HEK293 (cell line): Measurements from ENCODE around the gene IREB2.

Experiments used
- FEZF1 ChIP-seq: fragments of 450-650 bp; formaldehyde crosslinking; IDR thresholded peaks from 2 replicates; pipeline ENCODE4 v1.5.1; 2016; ENCODE audit warnings: missing biosample characterization, missing genetic modification characterization
- INSM2 ChIP-seq: fragments of 450-650 bp; formaldehyde crosslinking; IDR thresholded peaks from 2 replicates; pipeline ENCODE4 v1.5.1; 2016; ENCODE audit warnings: missing biosample characterization, missing genetic modification characterization
- PRDM1 ChIP-seq: fragments of 450-650 bp; formaldehyde crosslinking; IDR thresholded peaks from 2 replicates; pipeline ENCODE4; 2016; ENCODE audit warnings: missing biosample characterization, missing genetic modification characterization
- TSHZ1 ChIP-seq: fragments of 450-650 bp; formaldehyde crosslinking; IDR thresholded peaks from 2 replicates; pipeline ENCODE4 v1.5.1; 2016; ENCODE audit warnings: missing biosample characterization, missing genetic modification characterization, borderline replicate concordance
- ZNF132 ChIP-seq: fragments of 450-650 bp; formaldehyde crosslinking; IDR thresholded peaks from 2 replicates; pipeline ENCODE4 v1.5.1; 2017; ENCODE audit warnings: missing biosample characterization, missing genetic modification characterization, borderline replicate concordance
- ZNF148 ChIP-seq: fragments of 450-650 bp; formaldehyde crosslinking; IDR thresholded peaks from 2 replicates; pipeline ENCODE4 v1.5.0; 2017; ENCODE audit warnings: missing biosample characterization, missing genetic modification characterization, borderline replicate concordance
- ZNF169 ChIP-seq: fragments of 450-650 bp; formaldehyde crosslinking; IDR thresholded peaks from 2 replicates; pipeline ENCODE4 v1.5.1; 2016; ENCODE audit warnings: missing biosample characterization, missing genetic modification characterization
- ZNF174 ChIP-seq: fragments of 450-650 bp; formaldehyde crosslinking; IDR thresholded peaks from 2 replicates; pipeline ENCODE4 v1.5.0; 2017; ENCODE audit warnings: missing biosample characterization, mild to moderate bottlenecking, missing genetic modification characterization
- ZNF202 ChIP-seq: fragments of 450-650 bp; formaldehyde crosslinking; IDR thresholded peaks from 2 replicates; pipeline ENCODE4 v1.5.1; 2016; ENCODE audit warnings: missing biosample characterization, missing genetic modification characterization, borderline replicate concordance
- ZNF221 ChIP-seq: fragments of 450-650 bp; formaldehyde crosslinking; IDR thresholded peaks from 2 replicates; pipeline ENCODE4 v1.5.1; 2017; ENCODE audit warnings: missing biosample characterization, missing genetic modification characterization, borderline replicate concordance
- ZNF292 ChIP-seq: fragments of 450-650 bp; formaldehyde crosslinking; IDR thresholded peaks from 2 replicates; pipeline ENCODE4 v1.5.1; 2016; ENCODE audit warnings: low read depth, missing biosample characterization, missing genetic modification characterization, borderline replicate concordance
- ZNF404 ChIP-seq: fragments of 450-650 bp; formaldehyde crosslinking; IDR thresholded peaks from 2 replicates; pipeline ENCODE4 v1.5.1; 2017; ENCODE audit warnings: missing biosample characterization, missing genetic modification characterization
- ZNF426 ChIP-seq: fragments of 450-650 bp; formaldehyde crosslinking; IDR thresholded peaks from 2 replicates; pipeline ENCODE4 v1.5.1; 2017; ENCODE audit warnings: missing biosample characterization, missing genetic modification characterization, mild to moderate bottlenecking, inconsistent platforms, moderate library complexity
- ZNF544 ChIP-seq: fragments of 450-650 bp; formaldehyde crosslinking; IDR thresholded peaks from 2 replicates; pipeline ENCODE4 v1.5.0; 2017; ENCODE audit warnings: missing biosample characterization, missing genetic modification characterization
- ZNF571 ChIP-seq: fragments of 450-650 bp; formaldehyde crosslinking; IDR thresholded peaks from 2 replicates; pipeline ENCODE4 v1.5.0; 2017; ENCODE audit warnings: missing biosample characterization, missing genetic modification characterization
- ZNF639 ChIP-seq: fragments of 450-650 bp; formaldehyde crosslinking; IDR thresholded peaks from 2 replicates; pipeline ENCODE4 v1.5.1; 2016; ENCODE audit warnings: missing biosample characterization, missing genetic modification characterization
- ZNF747 ChIP-seq: fragments of 450-650 bp; formaldehyde crosslinking; IDR thresholded peaks from 2 replicates; pipeline ENCODE4 v1.5.1; 2016; ENCODE audit warnings: missing biosample characterization, missing genetic modification characterization
- ZNF792 ChIP-seq: fragments of 450-650 bp; formaldehyde crosslinking; IDR thresholded peaks from 2 replicates; pipeline ENCODE4 v1.5.1; 2016; ENCODE audit warnings: missing biosample characterization, missing genetic modification characterization
- TF ChIP-seq, protein P1 (sequence below): fragments of 450-650 bp; formaldehyde crosslinking; IDR thresholded peaks from 2 replicates; pipeline ENCODE4 v1.5.1; 2016; ENCODE audit warnings: missing biosample characterization, missing genetic modification characterization
- TF ChIP-seq, protein P2 (sequence below): fragments of 450-650 bp; formaldehyde crosslinking; IDR thresholded peaks from 2 replicates; pipeline ENCODE4 v1.5.1; 2016; ENCODE audit warnings: missing biosample characterization, missing genetic modification characterization
- TF ChIP-seq, protein P3 (sequence below): fragments of 450-650 bp; formaldehyde crosslinking; IDR thresholded peaks from 2 replicates; pipeline ENCODE4 v1.5.1; 2017; ENCODE audit warnings: missing biosample characterization, missing genetic modification characterization
- TF ChIP-seq, protein P4 (sequence below): fragments of 450-650 bp; formaldehyde crosslinking; IDR thresholded peaks from 2 replicates; pipeline ENCODE4 v1.5.1; 2016; ENCODE audit warnings: missing biosample characterization, missing genetic modification characterization
- TF ChIP-seq, protein P5 (sequence below): fragments of 450-650 bp; formaldehyde crosslinking; optimal IDR thresholded peaks from 2 replicates; pipeline ENCODE3; 2016; ENCODE audit warnings: missing biosample characterization, mild to moderate bottlenecking, missing genetic modification characterization

IREB2 gene

DNA sequence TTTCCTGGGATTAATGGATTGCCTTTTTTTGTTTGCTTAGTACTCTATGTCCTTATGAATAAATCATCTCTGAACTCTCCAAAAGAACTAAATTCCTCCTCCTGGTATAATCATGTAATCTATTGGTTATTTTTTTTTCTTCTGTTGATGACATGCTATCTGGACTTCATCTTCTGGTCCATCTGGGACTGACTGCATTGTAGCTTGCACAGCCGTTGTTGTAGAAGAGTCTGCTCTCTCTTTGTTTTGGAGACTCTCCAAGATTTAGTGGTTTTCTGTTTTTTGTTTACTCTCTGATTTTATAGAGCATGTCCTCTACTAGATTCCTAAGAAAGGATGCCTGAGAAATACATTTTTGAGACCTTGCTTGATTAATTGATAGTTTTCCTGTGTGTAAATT is 19.1 kb downstream of the IREB2 start (continued):
- TF ChIP-seq, protein P1, sequence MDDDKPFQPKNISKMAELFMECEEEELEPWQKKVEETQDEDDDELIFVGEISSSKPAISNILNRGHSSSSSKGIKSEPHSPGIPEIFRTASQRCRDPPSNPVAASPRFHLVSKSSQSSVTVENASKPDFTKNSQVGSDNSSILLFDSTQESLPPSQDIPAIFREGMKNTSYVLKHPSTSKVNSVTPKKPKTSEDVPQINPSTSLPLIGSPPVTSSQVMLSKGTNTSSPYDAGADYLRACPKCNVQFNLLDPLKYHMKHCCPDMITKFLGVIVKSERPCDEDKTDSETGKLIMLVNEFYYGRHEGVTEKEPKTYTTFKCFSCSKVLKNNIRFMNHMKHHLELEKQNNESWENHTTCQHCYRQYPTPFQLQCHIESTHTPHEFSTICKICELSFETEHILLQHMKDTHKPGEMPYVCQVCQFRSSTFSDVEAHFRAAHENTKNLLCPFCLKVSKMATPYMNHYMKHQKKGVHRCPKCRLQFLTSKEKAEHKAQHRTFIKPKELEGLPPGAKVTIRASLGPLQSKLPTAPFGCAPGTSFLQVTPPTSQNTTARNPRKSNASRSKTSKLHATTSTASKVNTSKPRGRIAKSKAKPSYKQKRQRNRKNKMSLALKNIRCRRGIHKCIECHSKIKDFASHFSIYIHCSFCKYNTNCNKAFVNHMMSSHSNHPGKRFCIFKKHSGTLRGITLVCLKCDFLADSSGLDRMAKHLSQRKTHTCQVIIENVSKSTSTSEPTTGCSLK (tag by site-specific recombination), result no peak
- TF ChIP-seq FEZF1 (peak; percentile 74), PRDM1 (tag by site-specific recombination) (no peak), ZNF639 (tag by site-specific recombination) (no peak), ZNF747 (tag by site-specific recombination) (no peak), ZNF202 (tag by site-specific recombination) (no peak), ZNF174 (tag by site-specific recombination) (no peak), INSM2 (tag by site-specific recombination) (peak; percentile 51; the same call in 1 of the 2 replicates), ZNF292 (no peak), ZNF404 (tag by site-specific recombination) (no peak), ZNF221 (no peak), ZNF426 (no peak), TSHZ1 (tag by site-specific recombination) (0 out of 2 replicates have a peak, but pooled peaks have one; percentile 27), ZNF792 (no peak), ZNF169 (tag by site-specific recombination) (no peak), ZNF148 (no peak), ZNF571 (tag by site-specific recombination) (no peak), ZNF132 (tag by site-specific recombination) (no peak), ZNF544 (tag by site-specific recombination) (no peak)
- TF ChIP-seq, protein P2, sequence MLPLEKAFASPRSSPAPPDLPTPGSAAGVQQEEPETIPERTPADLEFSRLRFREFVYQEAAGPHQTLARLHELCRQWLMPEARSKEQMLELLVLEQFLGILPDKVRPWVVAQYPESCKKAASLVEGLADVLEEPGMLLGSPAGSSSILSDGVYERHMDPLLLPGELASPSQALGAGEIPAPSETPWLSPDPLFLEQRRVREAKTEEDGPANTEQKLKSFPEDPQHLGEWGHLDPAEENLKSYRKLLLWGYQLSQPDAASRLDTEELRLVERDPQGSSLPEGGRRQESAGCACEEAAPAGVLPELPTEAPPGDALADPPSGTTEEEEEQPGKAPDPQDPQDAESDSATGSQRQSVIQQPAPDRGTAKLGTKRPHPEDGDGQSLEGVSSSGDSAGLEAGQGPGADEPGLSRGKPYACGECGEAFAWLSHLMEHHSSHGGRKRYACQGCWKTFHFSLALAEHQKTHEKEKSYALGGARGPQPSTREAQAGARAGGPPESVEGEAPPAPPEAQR (tag by site-specific recombination), result no peak
- TF ChIP-seq, protein P3, sequence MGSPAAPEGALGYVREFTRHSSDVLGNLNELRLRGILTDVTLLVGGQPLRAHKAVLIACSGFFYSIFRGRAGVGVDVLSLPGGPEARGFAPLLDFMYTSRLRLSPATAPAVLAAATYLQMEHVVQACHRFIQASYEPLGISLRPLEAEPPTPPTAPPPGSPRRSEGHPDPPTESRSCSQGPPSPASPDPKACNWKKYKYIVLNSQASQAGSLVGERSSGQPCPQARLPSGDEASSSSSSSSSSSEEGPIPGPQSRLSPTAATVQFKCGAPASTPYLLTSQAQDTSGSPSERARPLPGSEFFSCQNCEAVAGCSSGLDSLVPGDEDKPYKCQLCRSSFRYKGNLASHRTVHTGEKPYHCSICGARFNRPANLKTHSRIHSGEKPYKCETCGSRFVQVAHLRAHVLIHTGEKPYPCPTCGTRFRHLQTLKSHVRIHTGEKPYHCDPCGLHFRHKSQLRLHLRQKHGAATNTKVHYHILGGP, result peak; percentile 61; the same call in 1 of the 2 replicates
- TF ChIP-seq, protein P4, sequence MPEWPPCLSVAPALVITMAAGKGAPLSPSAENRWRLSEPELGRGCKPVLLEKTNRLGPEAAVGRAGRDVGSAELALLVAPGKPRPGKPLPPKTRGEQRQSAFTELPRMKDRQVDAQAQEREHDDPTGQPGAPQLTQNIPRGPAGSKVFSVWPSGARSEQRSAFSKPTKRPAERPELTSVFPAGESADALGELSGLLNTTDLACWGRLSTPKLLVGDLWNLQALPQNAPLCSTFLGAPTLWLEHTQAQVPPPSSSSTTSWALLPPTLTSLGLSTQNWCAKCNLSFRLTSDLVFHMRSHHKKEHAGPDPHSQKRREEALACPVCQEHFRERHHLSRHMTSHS (tag by site-specific recombination), result no peak
- TF ChIP-seq, protein P5, sequence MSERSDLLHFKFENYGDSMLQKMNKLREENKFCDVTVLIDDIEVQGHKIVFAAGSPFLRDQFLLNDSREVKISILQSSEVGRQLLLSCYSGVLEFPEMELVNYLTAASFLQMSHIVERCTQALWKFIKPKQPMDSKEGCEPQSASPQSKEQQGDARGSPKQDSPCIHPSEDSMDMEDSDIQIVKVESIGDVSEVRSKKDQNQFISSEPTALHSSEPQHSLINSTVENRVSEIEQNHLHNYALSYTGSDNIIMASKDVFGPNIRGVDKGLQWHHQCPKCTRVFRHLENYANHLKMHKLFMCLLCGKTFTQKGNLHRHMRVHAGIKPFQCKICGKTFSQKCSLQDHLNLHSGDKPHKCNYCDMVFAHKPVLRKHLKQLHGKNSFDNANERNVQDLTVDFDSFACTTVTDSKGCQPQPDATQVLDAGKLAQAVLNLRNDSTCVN (tag by site-specific recombination), result no peak
